WTC11 (cell line): ENCODE results near the gene NUB1. TPM values are rescaled to one million over a fixed set of nuclear protein-coding genes. Genes with fewer than 3 reads are reported as not detected.

Experiments
- ATAC-seq: fragments of 200-7000 bp; cut with Tn5 transposase; 2 replicates; pipeline ENCODE4 v1.10.0; 2021; ENCODE audit warnings: mild to moderate bottlenecking, moderate library complexity
- CTCF ChIA-PET: fragments of 300-600 bp; sonication (Branson Sonifier 250); formaldehyde crosslinking; loops from one replicate; lab custom pipeline; 2021; ENCODE audit warnings: antibody characterized with exemption; lab: Charles Lee
- POLR2A ChIA-PET: fragments of 350-600 bp; sonication (Branson Sonifier 250); formaldehyde crosslinking; loops from one replicate; lab custom pipeline; 2021; ENCODE audit warnings: antibody characterized with exemption; lab: Charles Lee
- DNase-seq: peaks from one replicate; pipeline ENCODE4 v3.0.0; 2021; ENCODE audit warnings: low spot score
- H3K27ac Mint-ChIP-seq: 2 replicates; pipeline ENCODE4 v1.8.0; 2021; ENCODE audit warnings: mixed read lengths
- H3K27me3 Mint-ChIP-seq: 2 replicates; pipeline ENCODE4 v1.8.0; 2021; ENCODE audit warnings: low read depth, mild to moderate bottlenecking, moderate library complexity, mixed read lengths
- H3K36me3 Mint-ChIP-seq: 2 replicates; pipeline ENCODE4 v1.8.0; 2021; ENCODE audit warnings: mixed read lengths
- H3K4me1 Mint-ChIP-seq: 2 replicates; pipeline ENCODE4 v1.8.0; 2022; ENCODE audit warnings: mixed read lengths
- H3K4me3 Mint-ChIP-seq: 2 replicates; pipeline ENCODE4 v1.8.0; 2021; ENCODE audit warnings: mild to moderate bottlenecking, moderate library complexity, mixed read lengths
- H3K9me3 Mint-ChIP-seq: 2 replicates; pipeline ENCODE4 v1.8.0; 2021; ENCODE audit warnings: mixed read lengths
- ATF1 ChIP-seq: sonication (generic); formaldehyde crosslinking; IDR thresholded peaks from 2 replicates; pipeline ENCODE4 v1.8.1; 2023; ENCODE audit warnings: mild to moderate bottlenecking, moderate library complexity, missing genetic modification reagents
- CBFB ChIP-seq: sonication (generic); formaldehyde crosslinking; IDR thresholded peaks from 2 replicates; pipeline ENCODE4 v1.8.1; 2022; ENCODE audit warnings: mild to moderate bottlenecking, low read depth, missing genetic modification reagents
- CREM ChIP-seq: sonication (generic); formaldehyde crosslinking; IDR thresholded peaks from 2 replicates; pipeline ENCODE4 v1.8.1; 2022; ENCODE audit warnings: mild to moderate bottlenecking, missing genetic modification reagents, moderate library complexity
- KAT7 ChIP-seq: sonication (generic); formaldehyde crosslinking; IDR thresholded peaks from 2 replicates; pipeline ENCODE4 v1.8.1; 2023; ENCODE audit warnings: missing genetic modification reagents, mild to moderate bottlenecking, borderline replicate concordance
- MXD4 ChIP-seq: fragments of 250-450 bp; sonication (Bioruptor Pico); IDR thresholded peaks from 2 replicates; pipeline ENCODE4 v1.8.0; 2021; ENCODE audit warnings: mild to moderate bottlenecking, moderate library complexity, borderline replicate concordance
- NFE2L1 ChIP-seq: sonication (generic); formaldehyde crosslinking; IDR thresholded peaks from 2 replicates; pipeline ENCODE4 v1.8.1; 2023; ENCODE audit warnings: missing genetic modification reagents
- NFYB ChIP-seq: sonication (generic); formaldehyde crosslinking; conservative IDR thresholded peaks from 2 replicates; pipeline ENCODE4 v1.8.0; 2022; ENCODE audit warnings: low read depth, missing genetic modification reagents
- NR3C1 ChIP-seq: sonication (generic); formaldehyde crosslinking; conservative IDR thresholded peaks from 2 replicates; pipeline ENCODE4 v1.8.1; 2023; ENCODE audit warnings: low read depth, mild to moderate bottlenecking, missing genetic modification reagents
- SP1 ChIP-seq: sonication (generic); formaldehyde crosslinking; conservative IDR thresholded peaks from 2 replicates; pipeline ENCODE4 v1.8.1; 2022; ENCODE audit warnings: missing genetic modification reagents
- USF2 ChIP-seq: sonication (generic); formaldehyde crosslinking; IDR thresholded peaks from 2 replicates; pipeline ENCODE4 v1.8.1; 2023; ENCODE audit warnings: mild to moderate bottlenecking, missing genetic modification reagents, moderate library complexity
- ZNF219 ChIP-seq: sonication (generic); formaldehyde crosslinking; IDR thresholded peaks from 2 replicates; pipeline ENCODE4 v1.8.0; 2023; ENCODE audit warnings: missing genetic modification reagents, mild to moderate bottlenecking, borderline replicate concordance
- ZNF232 ChIP-seq: sonication (generic); formaldehyde crosslinking; IDR thresholded peaks from 2 replicates; pipeline ENCODE4 v1.8.0; 2022; ENCODE audit warnings: mild to moderate bottlenecking, missing genetic modification reagents
- ZNF263 ChIP-seq: sonication (generic); formaldehyde crosslinking; IDR thresholded peaks from 2 replicates; pipeline ENCODE4 v1.8.1; 2022; ENCODE audit warnings: low read depth, mild to moderate bottlenecking, moderate library complexity, missing genetic modification reagents
- ZNF423 ChIP-seq: fragments of 250-450 bp; sonication (Bioruptor Pico); IDR thresholded peaks from 2 replicates; pipeline ENCODE4 v2.1.2; 2022; ENCODE audit warnings: mild to moderate bottlenecking, moderate library complexity
- ZNF512 ChIP-seq: sonication (generic); formaldehyde crosslinking; IDR thresholded peaks from 2 replicates; pipeline ENCODE4 v1.8.1; 2022; ENCODE audit warnings: missing genetic modification reagents, borderline replicate concordance
- total RNA-seq: library from RNA; stranded (reverse); gene quantifications from 3 replicates; pipeline ENCODE4 v1.2.3, GENCODE V29; 2021
- TF ChIP-seq, protein P1 (sequence below): fragments of 250-450 bp; sonication (Bioruptor Pico); IDR thresholded peaks from 2 replicates; pipeline ENCODE4 v1.9.0; 2021; ENCODE audit warnings: mild to moderate bottlenecking
- TF ChIP-seq, protein P2 (sequence below): fragments of 250-450 bp; sonication (Bioruptor Pico); IDR thresholded peaks from 2 replicates; pipeline ENCODE4 v1.9.0; 2021; ENCODE audit warnings: moderate library complexity, mild to moderate bottlenecking, inconsistent platforms, borderline replicate concordance
- TF ChIP-seq, protein P3 (sequence below): sonication (generic); formaldehyde crosslinking; IDR thresholded peaks from 2 replicates; pipeline ENCODE4 v1.8.1; 2023; ENCODE audit warnings: mild to moderate bottlenecking, moderate library complexity, missing genetic modification reagents
- TF ChIP-seq, protein P4 (sequence below): fragments of 250-450 bp; sonication (Bioruptor Pico); IDR thresholded peaks from 2 replicates; pipeline ENCODE4 v1.9.0; 2021; ENCODE audit warnings: mild to moderate bottlenecking, borderline replicate concordance
- TF ChIP-seq, protein P5 (sequence below): fragments of 250-450 bp; sonication (Bioruptor Pico); IDR thresholded peaks from 2 replicates; pipeline ENCODE4 v1.8.0; 2021; ENCODE audit warnings: mild to moderate bottlenecking

NUB1 gene
- total RNA-seq, 1 experiment from 2014 or later, result 38.3 TPM

DNA sequence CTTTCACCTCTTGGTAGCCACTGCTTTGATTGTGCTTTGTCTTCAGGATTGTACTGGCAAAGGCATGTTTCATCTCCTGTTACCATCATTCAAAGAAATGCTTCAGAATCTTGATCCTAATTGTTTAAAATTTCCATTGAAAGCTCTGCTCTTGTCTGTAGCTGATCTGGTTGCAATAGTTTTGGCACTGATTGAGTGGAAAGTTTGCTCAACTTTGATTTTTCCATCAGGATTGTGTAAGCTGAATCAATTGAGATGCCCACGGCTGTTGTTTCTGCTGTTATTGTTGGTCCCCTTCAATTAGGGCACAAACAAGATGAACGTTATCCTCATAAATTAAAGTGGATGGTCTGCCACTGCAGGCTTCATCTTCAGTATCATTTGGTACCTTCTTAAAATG lies 14.6 kb upstream of the NUB1 start:
- H3K27ac Mint-ChIP-seq, result no peak overlapping the region
- TF ChIP-seq ZNF512 (CRISPR knock-in tag), result no peak
- TF ChIP-seq, protein P1, sequence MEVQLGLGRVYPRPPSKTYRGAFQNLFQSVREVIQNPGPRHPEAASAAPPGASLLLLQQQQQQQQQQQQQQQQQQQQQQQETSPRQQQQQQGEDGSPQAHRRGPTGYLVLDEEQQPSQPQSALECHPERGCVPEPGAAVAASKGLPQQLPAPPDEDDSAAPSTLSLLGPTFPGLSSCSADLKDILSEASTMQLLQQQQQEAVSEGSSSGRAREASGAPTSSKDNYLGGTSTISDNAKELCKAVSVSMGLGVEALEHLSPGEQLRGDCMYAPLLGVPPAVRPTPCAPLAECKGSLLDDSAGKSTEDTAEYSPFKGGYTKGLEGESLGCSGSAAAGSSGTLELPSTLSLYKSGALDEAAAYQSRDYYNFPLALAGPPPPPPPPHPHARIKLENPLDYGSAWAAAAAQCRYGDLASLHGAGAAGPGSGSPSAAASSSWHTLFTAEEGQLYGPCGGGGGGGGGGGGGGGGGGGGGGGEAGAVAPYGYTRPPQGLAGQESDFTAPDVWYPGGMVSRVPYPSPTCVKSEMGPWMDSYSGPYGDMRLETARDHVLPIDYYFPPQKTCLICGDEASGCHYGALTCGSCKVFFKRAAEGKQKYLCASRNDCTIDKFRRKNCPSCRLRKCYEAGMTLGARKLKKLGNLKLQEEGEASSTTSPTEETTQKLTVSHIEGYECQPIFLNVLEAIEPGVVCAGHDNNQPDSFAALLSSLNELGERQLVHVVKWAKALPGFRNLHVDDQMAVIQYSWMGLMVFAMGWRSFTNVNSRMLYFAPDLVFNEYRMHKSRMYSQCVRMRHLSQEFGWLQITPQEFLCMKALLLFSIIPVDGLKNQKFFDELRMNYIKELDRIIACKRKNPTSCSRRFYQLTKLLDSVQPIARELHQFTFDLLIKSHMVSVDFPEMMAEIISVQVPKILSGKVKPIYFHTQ (CRISPR knock-in tag), result no peak
- TF ChIP-seq KAT7 (CRISPR knock-in tag), result no peak
- no peak for TF ChIP-seq ZNF263 (CRISPR knock-in tag)
- TF ChIP-seq USF2 (CRISPR knock-in tag), result no peak
- TF ChIP-seq, protein P2, sequence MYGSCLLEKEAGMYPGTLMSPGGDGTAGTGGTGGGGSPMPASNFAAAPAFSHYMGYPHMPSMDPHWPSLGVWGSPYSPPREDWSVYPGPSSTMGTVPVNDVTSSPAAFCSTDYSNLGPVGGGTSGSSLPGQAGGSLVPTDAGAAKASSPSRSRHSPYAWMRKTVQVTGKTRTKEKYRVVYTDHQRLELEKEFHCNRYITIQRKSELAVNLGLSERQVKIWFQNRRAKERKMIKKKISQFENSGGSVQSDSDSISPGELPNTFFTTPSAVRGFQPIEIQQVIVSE (CRISPR knock-in tag), result no peak
- TF ChIP-seq NFE2L1 (CRISPR knock-in tag), result no peak
- TF ChIP-seq CBFB (CRISPR knock-in tag), result no peak
- no peak for TF ChIP-seq ZNF423
- no peak for TF ChIP-seq ZNF219 (CRISPR knock-in tag)
- TF ChIP-seq CREM (CRISPR knock-in tag), result no peak
- TF ChIP-seq SP1 (CRISPR knock-in tag), result no peak
- no peak overlapping the region for H3K4me3 Mint-ChIP-seq
- peaks cover 3% of the 10 kb centered on the region for H3K27me3 Mint-ChIP-seq
- peaks cover 27% of the 10 kb centered on the region for H3K9me3 Mint-ChIP-seq
- H3K36me3 Mint-ChIP-seq, result peaks cover 10% of the 10 kb centered on the region
- ATAC-seq (no peak), DNase-seq (no peak)
- ChIA-PET POLR2A (no interaction called here), CTCF (interaction anchor here (1.4 kb wide), 1 partner anchor 14 kb away, joined by 3 read pairs; the partner anchor contains the start of gene NUB1)
- peaks cover 15% of the 10 kb centered on the region for H3K4me1 Mint-ChIP-seq

DNA sequence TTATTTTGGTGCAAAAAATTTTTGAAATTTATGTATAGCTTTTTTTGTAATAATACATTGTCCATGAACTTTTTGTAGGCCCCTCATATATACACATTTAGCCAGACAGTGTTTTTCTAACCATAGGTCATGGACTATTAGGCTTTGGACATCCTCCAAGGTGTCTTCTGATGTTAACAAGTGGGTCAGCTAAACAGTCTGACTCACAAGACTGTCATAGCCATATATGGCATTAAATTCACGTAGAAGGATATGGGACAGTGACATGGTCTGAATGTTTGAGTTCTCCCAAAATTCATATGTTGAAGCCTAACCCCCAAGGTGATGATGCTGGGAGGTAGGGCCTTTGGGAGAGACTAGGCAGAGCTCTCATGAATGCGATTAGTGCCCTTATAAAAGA lies 14.0 kb upstream of the NUB1 start:
- no peak for DNase-seq
- peaks cover 10% of the 10 kb centered on the region for H3K36me3 Mint-ChIP-seq
- peaks cover 3% of the 10 kb centered on the region for H3K27me3 Mint-ChIP-seq
- H3K4me1 Mint-ChIP-seq, result peaks cover 19% of the 10 kb centered on the region
- ChIA-PET CTCF (interaction anchor here (1.2 kb wide), 2 partner anchors 13 to 17 kb away, joined by 5 to 6 read pairs; no protein-coding TSS in a partner anchor), POLR2A (no interaction called here)
- no peak overlapping the region for H3K27ac Mint-ChIP-seq
- no peak for ATAC-seq
- peaks cover 24% of the 10 kb centered on the region for H3K9me3 Mint-ChIP-seq
- no peak overlapping the region for H3K4me3 Mint-ChIP-seq
- TF ChIP-seq ZNF232 (no peak), ATF1 (CRISPR knock-in tag) (no peak), MXD4 (CRISPR knock-in tag) (no peak), NFYB (no peak), NR3C1 (CRISPR knock-in tag) (no peak)
- TF ChIP-seq, protein P3, sequence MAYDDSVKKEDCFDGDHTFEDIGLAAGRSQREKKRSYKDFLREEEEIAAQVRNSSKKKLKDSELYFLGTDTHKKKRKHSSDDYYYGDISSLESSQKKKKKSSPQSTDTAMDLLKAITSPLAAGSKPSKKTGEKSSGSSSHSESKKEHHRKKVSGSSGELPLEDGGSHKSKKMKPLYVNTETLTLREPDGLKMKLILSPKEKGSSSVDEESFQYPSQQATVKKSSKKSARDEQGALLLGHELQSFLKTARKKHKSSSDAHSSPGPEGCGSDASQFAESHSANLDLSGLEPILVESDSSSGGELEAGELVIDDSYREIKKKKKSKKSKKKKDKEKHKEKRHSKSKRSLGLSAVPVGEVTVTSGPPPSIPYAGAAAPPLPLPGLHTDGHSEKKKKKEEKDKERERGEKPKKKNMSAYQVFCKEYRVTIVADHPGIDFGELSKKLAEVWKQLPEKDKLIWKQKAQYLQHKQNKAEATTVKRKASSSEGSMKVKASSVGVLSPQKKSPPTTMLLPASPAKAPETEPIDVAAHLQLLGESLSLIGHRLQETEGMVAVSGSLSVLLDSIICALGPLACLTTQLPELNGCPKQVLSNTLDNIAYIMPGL (CRISPR knock-in tag), result no peak
- TF ChIP-seq, protein P2 (CRISPR knock-in tag), result no peak
- TF ChIP-seq, protein P4, sequence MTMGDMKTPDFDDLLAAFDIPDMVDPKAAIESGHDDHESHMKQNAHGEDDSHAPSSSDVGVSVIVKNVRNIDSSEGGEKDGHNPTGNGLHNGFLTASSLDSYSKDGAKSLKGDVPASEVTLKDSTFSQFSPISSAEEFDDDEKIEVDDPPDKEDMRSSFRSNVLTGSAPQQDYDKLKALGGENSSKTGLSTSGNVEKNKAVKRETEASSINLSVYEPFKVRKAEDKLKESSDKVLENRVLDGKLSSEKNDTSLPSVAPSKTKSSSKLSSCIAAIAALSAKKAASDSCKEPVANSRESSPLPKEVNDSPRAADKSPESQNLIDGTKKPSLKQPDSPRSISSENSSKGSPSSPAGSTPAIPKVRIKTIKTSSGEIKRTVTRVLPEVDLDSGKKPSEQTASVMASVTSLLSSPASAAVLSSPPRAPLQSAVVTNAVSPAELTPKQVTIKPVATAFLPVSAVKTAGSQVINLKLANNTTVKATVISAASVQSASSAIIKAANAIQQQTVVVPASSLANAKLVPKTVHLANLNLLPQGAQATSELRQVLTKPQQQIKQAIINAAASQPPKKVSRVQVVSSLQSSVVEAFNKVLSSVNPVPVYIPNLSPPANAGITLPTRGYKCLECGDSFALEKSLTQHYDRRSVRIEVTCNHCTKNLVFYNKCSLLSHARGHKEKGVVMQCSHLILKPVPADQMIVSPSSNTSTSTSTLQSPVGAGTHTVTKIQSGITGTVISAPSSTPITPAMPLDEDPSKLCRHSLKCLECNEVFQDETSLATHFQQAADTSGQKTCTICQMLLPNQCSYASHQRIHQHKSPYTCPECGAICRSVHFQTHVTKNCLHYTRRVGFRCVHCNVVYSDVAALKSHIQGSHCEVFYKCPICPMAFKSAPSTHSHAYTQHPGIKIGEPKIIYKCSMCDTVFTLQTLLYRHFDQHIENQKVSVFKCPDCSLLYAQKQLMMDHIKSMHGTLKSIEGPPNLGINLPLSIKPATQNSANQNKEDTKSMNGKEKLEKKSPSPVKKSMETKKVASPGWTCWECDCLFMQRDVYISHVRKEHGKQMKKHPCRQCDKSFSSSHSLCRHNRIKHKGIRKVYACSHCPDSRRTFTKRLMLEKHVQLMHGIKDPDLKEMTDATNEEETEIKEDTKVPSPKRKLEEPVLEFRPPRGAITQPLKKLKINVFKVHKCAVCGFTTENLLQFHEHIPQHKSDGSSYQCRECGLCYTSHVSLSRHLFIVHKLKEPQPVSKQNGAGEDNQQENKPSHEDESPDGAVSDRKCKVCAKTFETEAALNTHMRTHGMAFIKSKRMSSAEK (CRISPR knock-in tag), result no peak
- TF ChIP-seq, protein P5, sequence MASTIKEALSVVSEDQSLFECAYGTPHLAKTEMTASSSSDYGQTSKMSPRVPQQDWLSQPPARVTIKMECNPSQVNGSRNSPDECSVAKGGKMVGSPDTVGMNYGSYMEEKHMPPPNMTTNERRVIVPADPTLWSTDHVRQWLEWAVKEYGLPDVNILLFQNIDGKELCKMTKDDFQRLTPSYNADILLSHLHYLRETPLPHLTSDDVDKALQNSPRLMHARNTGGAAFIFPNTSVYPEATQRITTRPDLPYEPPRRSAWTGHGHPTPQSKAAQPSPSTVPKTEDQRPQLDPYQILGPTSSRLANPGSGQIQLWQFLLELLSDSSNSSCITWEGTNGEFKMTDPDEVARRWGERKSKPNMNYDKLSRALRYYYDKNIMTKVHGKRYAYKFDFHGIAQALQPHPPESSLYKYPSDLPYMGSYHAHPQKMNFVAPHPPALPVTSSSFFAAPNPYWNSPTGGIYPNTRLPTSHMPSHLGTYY (CRISPR knock-in tag), result no peak
